ENCODE data around the gene MACROH2A1. TPM values are rescaled to one million over a fixed set of nuclear protein-coding genes. Genes with fewer than 3 reads are reported as not detected.

The MACROH2A1 gene
- total RNA-seq, 1 experiment from 2014 or later: 236 TPM

GRCh38 chr5:135383803-135384495 lies 15.1 kb downstream of the MACROH2A1 start:
- Mint-ChIP-seq H3K9me3 (ENCODE audit: unreplicated experiment) (no peaks in the 10 kb centered on the region), H3K27me3 (ENCODE audit: insufficient read depth, unreplicated experiment) (no peaks in the 10 kb centered on the region), H3K4me3 (ENCODE audit: unreplicated experiment) (no peak overlapping the region), H3K27ac (ENCODE audit: unreplicated experiment) (no peak overlapping the region), H3K36me3 (ENCODE audit: insufficient read depth, unreplicated experiment) (peaks cover 84% of the 10 kb centered on the region), H3K4me1 (ENCODE audit: low read depth, unreplicated experiment) (no peaks in the 10 kb centered on the region)
- H3K36me3 ChIP-seq (ENCODE audit: control insufficient read depth, insufficient read depth, low read length): peaks cover 6% of the 10 kb centered on the region
- no peaks in the 10 kb centered on the region for H3K27me3 ChIP-seq (replicated peaks; ENCODE audit: control insufficient read depth, insufficient read depth, low read length)
- no peaks in the 10 kb centered on the region; the same call in 1 of the 2 replicates for H3K4me1 ChIP-seq
- intact Hi-C loops (cut with micrococcal nuclease; ENCODE audit: unreplicated experiment): no loop called here
- TF ChIP-seq CTCF (IDR thresholded peaks at IDR 0.05; ENCODE audit: insufficient read depth in 1 of 2, low read depth in 1 of 2, low read length in 1 of 2, severe bottlenecking in 1 of 2, unreplicated experiment in 1 of 2): no peak
- ChIA-PET POLR2A (interaction anchor here (0.7 kb wide), 1 partner anchor 10 kb away, joined by 3 read pairs; no protein-coding TSS in a partner anchor), CTCF (no interaction called here)
- H3K9me3 ChIP-seq: no peaks in the 10 kb centered on the region
- no TSS peak for BruUV-seq (replicated peaks)
- no peak overlapping the region for H3K4me3 ChIP-seq (ENCODE audit: low read depth, low read length)
- DNase-seq: no peak

GRCh38 chr5:135382981-135383380 lies 16.1 kb downstream of the MACROH2A1 start:
- ChIA-PET CTCF (no interaction called here), POLR2A (no interaction called here)
- H3K27me3 Mint-ChIP-seq (ENCODE audit: insufficient read depth, unreplicated experiment): no peaks in the 10 kb centered on the region
- peaks cover 84% of the 10 kb centered on the region for H3K36me3 Mint-ChIP-seq (ENCODE audit: insufficient read depth, unreplicated experiment)
- no peaks in the 10 kb centered on the region for H3K9me3 Mint-ChIP-seq (ENCODE audit: unreplicated experiment)
- H3K4me1 ChIP-seq: no peaks in the 10 kb centered on the region; the same call in 1 of the 2 replicates
- BruUV-seq (replicated peaks): no TSS peak
- no peak for DNase-seq
- H3K4me1 Mint-ChIP-seq (ENCODE audit: low read depth, unreplicated experiment): no peaks in the 10 kb centered on the region
- TF ChIP-seq CTCF (IDR thresholded peaks at IDR 0.05; ENCODE audit: insufficient read depth in 1 of 2, low read depth in 1 of 2, low read length in 1 of 2, severe bottlenecking in 1 of 2, unreplicated experiment in 1 of 2): no peak
- intact Hi-C loops (cut with micrococcal nuclease; ENCODE audit: unreplicated experiment): no loop called here
- no peak overlapping the region for H3K4me3 ChIP-seq (ENCODE audit: low read depth, low read length)
- H3K4me3 Mint-ChIP-seq (ENCODE audit: unreplicated experiment): no peak overlapping the region
- H3K27me3 ChIP-seq (replicated peaks; ENCODE audit: control insufficient read depth, insufficient read depth, low read length): no peaks in the 10 kb centered on the region
- H3K36me3 ChIP-seq (ENCODE audit: control insufficient read depth, insufficient read depth, low read length): peaks cover 7% of the 10 kb centered on the region
- no peak overlapping the region for H3K27ac Mint-ChIP-seq (ENCODE audit: unreplicated experiment)
- no peaks in the 10 kb centered on the region for H3K9me3 ChIP-seq

DNA sequence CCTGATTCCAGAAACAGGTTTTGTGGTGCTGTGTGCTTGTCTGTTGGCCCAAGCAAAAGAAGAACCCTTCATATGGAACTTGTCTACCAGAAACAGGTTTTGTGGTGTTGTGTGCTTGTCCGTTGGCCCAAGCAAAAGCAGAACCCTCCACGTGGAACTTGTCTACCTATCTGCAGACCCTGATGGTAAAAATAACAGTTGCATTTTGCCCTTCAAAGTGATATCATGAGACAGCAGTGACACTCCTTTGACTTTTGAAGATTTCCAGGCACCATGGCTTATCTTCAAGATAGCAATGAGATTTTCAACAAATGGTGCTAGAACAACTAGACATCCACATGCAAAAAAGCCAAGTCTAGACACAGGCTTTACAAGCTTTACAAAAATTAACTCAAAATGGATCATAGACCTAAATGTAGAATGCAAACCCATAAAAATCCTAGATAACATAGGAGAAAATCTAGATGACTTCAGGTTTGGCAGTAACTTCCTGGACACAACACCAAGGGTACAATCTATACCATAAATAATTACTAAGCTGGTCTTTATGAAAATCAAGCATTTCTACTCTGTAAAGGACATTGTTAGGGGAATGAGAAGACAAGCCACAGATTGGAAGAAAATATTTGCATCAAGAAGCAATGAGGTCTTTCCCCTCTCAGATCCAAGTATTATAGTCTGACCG lies 16.8 kb downstream of the MACROH2A1 start:
- H3K4me1 ChIP-seq: no peaks in the 10 kb centered on the region; the same call in 1 of the 2 replicates
- CTCF ChIA-PET: no interaction called here
- H3K4me3 ChIP-seq (ENCODE audit: low read depth, low read length): no peak overlapping the region
- no peaks in the 10 kb centered on the region for H3K9me3 ChIP-seq
- no peaks in the 10 kb centered on the region for H3K27me3 ChIP-seq (replicated peaks; ENCODE audit: control insufficient read depth, insufficient read depth, low read length)
- no TSS peak for BruUV-seq (replicated peaks)
- Mint-ChIP-seq H3K27me3 (ENCODE audit: insufficient read depth, unreplicated experiment) (no peaks in the 10 kb centered on the region), H3K27ac (ENCODE audit: unreplicated experiment) (no peak overlapping the region), H3K4me3 (ENCODE audit: unreplicated experiment) (no peak overlapping the region), H3K4me1 (ENCODE audit: low read depth, unreplicated experiment) (no peaks in the 10 kb centered on the region), H3K36me3 (ENCODE audit: insufficient read depth, unreplicated experiment) (peaks cover 82% of the 10 kb centered on the region), H3K9me3 (ENCODE audit: unreplicated experiment) (no peaks in the 10 kb centered on the region)
- POLR2A ChIA-PET: interaction anchor here (0.5 kb wide), 1 partner anchor 37 kb away, joined by 3 read pairs; no protein-coding TSS in a partner anchor
- TF ChIP-seq CTCF (IDR thresholded peaks at IDR 0.05; ENCODE audit: insufficient read depth in 1 of 2, low read depth in 1 of 2, low read length in 1 of 2, severe bottlenecking in 1 of 2, unreplicated experiment in 1 of 2): no peak
- no peak for DNase-seq
- peaks cover 6% of the 10 kb centered on the region for H3K36me3 ChIP-seq (ENCODE audit: control insufficient read depth, insufficient read depth, low read length)
- intact Hi-C loops (cut with micrococcal nuclease; ENCODE audit: unreplicated experiment): no loop called here

All from Caco-2 (cell line).